GM12892 (cell line): Measurements from ENCODE around the gene NYAP2.

Experiments
- POLR2A ChIP-seq: IDR thresholded peaks from 2 replicates; pipeline ENCODE4 v1.6.1; 2011; ENCODE audit warnings: low read depth, low read length, control low read depth
- POLR2AphosphoS5 ChIP-seq: IDR thresholded peaks from 2 replicates; pipeline ENCODE4 v1.6.1; 2011; ENCODE audit warnings: low read depth, low read length, control low read depth
- TAF1 ChIP-seq: IDR thresholded peaks from 2 replicates; pipeline ENCODE4 v1.6.1; 2011; ENCODE audit warnings: low read depth, mild to moderate bottlenecking, control low read depth, low read length, borderline replicate concordance

DNA sequence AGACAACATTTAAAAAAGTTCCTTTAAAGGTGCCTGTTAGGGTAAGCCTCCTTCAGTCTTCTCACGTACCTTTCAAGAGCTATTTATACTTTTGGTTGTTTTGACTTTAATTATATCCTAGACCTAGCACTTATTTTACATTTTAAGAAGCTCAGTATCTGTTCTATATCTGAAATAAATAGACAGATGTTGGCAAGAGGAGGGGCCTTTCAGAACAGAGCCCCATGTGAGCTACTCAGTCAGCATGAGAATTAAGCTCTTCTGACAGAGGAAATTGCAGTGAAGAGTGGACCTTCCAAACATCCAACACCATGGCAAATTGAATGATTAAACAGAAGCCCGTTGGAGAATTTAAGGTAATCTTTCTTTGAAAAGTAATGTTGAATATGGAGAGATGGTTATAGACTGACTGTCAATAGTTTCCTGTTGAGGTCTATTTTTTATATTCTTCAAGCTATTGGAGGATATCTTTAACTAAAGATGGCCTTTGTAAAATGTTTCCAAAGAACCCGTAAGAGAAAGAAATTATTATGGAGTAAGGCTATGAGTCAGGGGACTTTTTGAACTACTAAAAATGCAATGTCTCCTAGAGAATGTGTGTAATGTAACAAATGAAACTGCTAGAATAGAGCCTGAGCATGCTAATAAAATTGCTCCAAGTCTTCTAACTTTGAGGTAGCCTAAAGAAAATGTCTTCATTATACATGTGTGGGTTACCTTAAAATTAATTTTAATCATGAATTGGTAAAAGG is 17.3 kb downstream of the NYAP2 start:
- TF ChIP-seq POLR2AphosphoS5 (no peak), POLR2A (no peak), TAF1 (no peak)
